Loucy (cell line): Measurements from ENCODE around the gene CPA4.

Source experiments
- EZH2phosphoT487 ChIP-seq: fragments of 200-600 bp; IDR thresholded peaks from 2 replicates; pipeline ENCODE4 v1.6.1; 2018; ENCODE audit warnings: antibody characterized with exemption, mild to moderate bottlenecking, moderate library complexity, borderline replicate concordance
- TF ChIP-seq, protein P1 (sequence below): fragments of 200-600 bp; sonication (generic); conservative IDR thresholded peaks from 2 replicates; pipeline ENCODE4 v1.5.1; 2014; ENCODE audit warnings: mild to moderate bottlenecking, antibody characterized with exemption, low read length

DNA sequence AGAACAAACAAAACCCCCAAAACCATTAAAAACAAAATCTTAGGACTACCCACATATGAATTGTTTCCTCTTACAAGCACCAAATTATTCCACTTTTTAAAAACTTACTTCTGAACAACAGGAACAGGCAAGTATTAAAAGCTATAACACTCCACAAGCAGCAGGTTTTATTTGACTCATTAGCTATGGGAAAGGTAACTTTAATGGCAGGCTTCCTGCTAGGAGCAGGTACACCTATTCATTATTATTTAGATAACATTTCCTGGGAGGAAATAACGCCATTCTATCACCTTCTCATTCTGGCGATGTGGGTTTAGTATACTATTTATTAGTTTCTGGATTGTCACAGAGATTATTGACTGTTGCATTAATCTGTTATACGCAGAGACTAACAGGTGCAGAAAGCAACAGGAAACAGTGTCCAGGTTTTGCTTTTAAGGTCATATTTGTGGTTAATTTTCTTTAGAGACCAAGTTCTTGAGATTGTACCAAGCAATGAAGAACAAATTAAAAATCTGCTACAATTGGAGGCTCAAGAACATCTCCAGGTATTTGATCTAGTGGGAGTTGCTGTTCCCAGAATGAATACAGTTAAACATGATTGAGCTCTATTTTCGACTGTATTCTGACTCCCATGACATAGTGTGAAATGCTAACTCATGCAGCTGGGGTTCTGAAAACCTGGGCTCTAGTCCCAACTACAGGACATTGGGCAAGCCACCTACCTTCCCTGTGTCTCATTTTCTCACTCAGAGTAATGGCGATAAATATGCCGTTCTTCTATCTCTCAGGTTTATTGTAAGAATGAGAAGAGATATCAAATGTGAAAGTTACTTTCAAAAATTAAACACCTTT lies 24.3 kb upstream of the CPA4 start:
- TF ChIP-seq, protein P1, sequence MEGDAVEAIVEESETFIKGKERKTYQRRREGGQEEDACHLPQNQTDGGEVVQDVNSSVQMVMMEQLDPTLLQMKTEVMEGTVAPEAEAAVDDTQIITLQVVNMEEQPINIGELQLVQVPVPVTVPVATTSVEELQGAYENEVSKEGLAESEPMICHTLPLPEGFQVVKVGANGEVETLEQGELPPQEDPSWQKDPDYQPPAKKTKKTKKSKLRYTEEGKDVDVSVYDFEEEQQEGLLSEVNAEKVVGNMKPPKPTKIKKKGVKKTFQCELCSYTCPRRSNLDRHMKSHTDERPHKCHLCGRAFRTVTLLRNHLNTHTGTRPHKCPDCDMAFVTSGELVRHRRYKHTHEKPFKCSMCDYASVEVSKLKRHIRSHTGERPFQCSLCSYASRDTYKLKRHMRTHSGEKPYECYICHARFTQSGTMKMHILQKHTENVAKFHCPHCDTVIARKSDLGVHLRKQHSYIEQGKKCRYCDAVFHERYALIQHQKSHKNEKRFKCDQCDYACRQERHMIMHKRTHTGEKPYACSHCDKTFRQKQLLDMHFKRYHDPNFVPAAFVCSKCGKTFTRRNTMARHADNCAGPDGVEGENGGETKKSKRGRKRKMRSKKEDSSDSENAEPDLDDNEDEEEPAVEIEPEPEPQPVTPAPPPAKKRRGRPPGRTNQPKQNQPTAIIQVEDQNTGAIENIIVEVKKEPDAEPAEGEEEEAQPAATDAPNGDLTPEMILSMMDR: no peak
- TF ChIP-seq EZH2phosphoT487: no peak
